PC-9 (cell line): Measurements from ENCODE around the gene CD99.

ENCODE experiments used
- EZH2 ChIP-seq: fragments of 200-600 bp; sonication (generic); IDR thresholded peaks from 2 replicates; pipeline ENCODE4 v1.8.0; 2017; ENCODE audit warnings: antibody characterized with exemption, low read depth
- TF ChIP-seq, protein P1 (sequence below): fragments of 200-600 bp; sonication (generic); conservative IDR thresholded peaks from 2 replicates; pipeline ENCODE4 v1.6.1; 2017; ENCODE audit warnings: mixed run types, antibody characterized with exemption, mild to moderate bottlenecking, moderate library complexity

DNA sequence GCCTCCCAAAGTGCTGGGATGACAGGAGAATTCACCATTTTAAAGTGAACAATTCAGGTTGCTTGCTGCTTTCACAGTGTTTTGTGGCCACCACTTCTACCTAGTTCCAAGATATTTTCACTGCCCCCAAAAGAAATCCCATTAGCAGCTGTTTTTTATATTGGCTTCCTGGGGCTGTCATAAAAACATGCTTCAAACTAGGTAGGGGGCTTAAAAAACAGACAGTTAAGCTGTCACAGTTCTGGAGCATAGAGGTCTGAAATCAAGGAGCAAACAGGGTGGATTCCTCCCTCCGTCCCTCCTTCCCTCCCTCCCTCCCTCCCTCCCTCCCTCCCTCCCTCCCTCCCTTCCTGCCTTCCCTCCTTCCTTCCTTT lies 57.7 kb downstream of the CD99 start:
- TF ChIP-seq, protein P1, sequence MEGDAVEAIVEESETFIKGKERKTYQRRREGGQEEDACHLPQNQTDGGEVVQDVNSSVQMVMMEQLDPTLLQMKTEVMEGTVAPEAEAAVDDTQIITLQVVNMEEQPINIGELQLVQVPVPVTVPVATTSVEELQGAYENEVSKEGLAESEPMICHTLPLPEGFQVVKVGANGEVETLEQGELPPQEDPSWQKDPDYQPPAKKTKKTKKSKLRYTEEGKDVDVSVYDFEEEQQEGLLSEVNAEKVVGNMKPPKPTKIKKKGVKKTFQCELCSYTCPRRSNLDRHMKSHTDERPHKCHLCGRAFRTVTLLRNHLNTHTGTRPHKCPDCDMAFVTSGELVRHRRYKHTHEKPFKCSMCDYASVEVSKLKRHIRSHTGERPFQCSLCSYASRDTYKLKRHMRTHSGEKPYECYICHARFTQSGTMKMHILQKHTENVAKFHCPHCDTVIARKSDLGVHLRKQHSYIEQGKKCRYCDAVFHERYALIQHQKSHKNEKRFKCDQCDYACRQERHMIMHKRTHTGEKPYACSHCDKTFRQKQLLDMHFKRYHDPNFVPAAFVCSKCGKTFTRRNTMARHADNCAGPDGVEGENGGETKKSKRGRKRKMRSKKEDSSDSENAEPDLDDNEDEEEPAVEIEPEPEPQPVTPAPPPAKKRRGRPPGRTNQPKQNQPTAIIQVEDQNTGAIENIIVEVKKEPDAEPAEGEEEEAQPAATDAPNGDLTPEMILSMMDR, result no peak
- no peak for TF ChIP-seq EZH2
